H9 (cell line): ENCODE data around the gene NAGLU. TPM values are rescaled to one million over a fixed set of nuclear protein-coding genes. Genes with fewer than 3 reads are reported as not detected.
A peak's percentile ranks its signal among the peaks of the same experiment; 100 is the strongest.

ENCODE experiments used
- DNase-seq: peaks from one replicate; pipeline ENCODE4 v3.0.0-alpha.2; 2017
- H2AFZ ChIP-seq: one replicate; pipeline ENCODE4 v1.6.1; 2013; ENCODE audit warnings: mild to moderate bottlenecking, low read length, control low read depth, moderate library complexity
- H2AK5ac ChIP-seq: 2 replicates; pipeline ENCODE4 v1.6.1; 2013; ENCODE audit warnings: low read length, control low read depth, mixed read lengths; ENCODE audit not compliant: insufficient read length
- H2BK120ac ChIP-seq: one replicate; pipeline ENCODE4 v1.6.1; 2013; ENCODE audit warnings: low read depth, mild to moderate bottlenecking, low read length, control low read depth, inconsistent platforms; ENCODE audit not compliant: poor library complexity, severe bottlenecking
- H2BK12ac ChIP-seq: 2 replicates; pipeline ENCODE4 v1.6.1; 2013; ENCODE audit warnings: low read length, control low read depth, mixed read lengths, low read depth; ENCODE audit not compliant: insufficient read length
- H2BK15ac ChIP-seq: 2 replicates; pipeline ENCODE4 v1.6.1; 2013; ENCODE audit warnings: low read depth, low read length, control low read depth
- H2BK20ac ChIP-seq: one replicate; pipeline ENCODE4 v1.6.1; 2013; ENCODE audit warnings: low read depth, mild to moderate bottlenecking, low read length, control low read depth, inconsistent platforms; ENCODE audit not compliant: poor library complexity, severe bottlenecking
- H2BK5ac ChIP-seq: 2 replicates; pipeline ENCODE4 v1.6.1; 2013; ENCODE audit warnings: low read length, control low read depth, mixed read lengths; ENCODE audit not compliant: insufficient read length
- H3K14ac ChIP-seq: 2 replicates; pipeline ENCODE4 v1.6.1; 2013; ENCODE audit warnings: low read length, control low read depth; ENCODE audit not compliant: insufficient read depth
- H3K18ac ChIP-seq: 2 replicates; pipeline ENCODE4 v1.6.1; 2013; ENCODE audit warnings: low read depth, mild to moderate bottlenecking, mixed read lengths, low read length, control low read depth; ENCODE audit not compliant: insufficient read length
- H3K23ac ChIP-seq: 2 replicates; pipeline ENCODE4 v1.6.1; 2013; ENCODE audit warnings: low read length, control low read depth, mixed read lengths, low read depth; ENCODE audit not compliant: insufficient read length
- H3K23me2 ChIP-seq: 2 replicates; pipeline ENCODE4 v1.6.1; 2013; ENCODE audit warnings: low read depth, mild to moderate bottlenecking, mixed read lengths, low read length, control low read depth; ENCODE audit not compliant: insufficient read length, poor library complexity, severe bottlenecking
- H3K27ac ChIP-seq: 2 replicates; pipeline ENCODE4 v1.5.1; 2013; ENCODE audit warnings: low read length, control low read depth, mixed read lengths, low read depth; ENCODE audit not compliant: insufficient read length
- H3K27me3 ChIP-seq: 2 replicates; pipeline ENCODE4 v1.6.1; 2013; ENCODE audit warnings: low read length, control low read depth, inconsistent platforms; ENCODE audit not compliant: insufficient read depth
- H3K4ac ChIP-seq: 2 replicates; pipeline ENCODE4 v1.6.1; 2013; ENCODE audit warnings: low read depth, mild to moderate bottlenecking, control low read depth, inconsistent platforms, low read length, moderate library complexity
- H3K4me1 ChIP-seq: 2 replicates; pipeline ENCODE4 v1.6.1; 2013; ENCODE audit warnings: low read length, control low read depth, inconsistent platforms; ENCODE audit not compliant: insufficient read depth
- H3K4me2 ChIP-seq: 2 replicates; pipeline ENCODE4 v1.6.1; 2013; ENCODE audit warnings: low read length, control low read depth, mixed read lengths; ENCODE audit not compliant: insufficient read length, insufficient read depth
- H3K56ac ChIP-seq: 2 replicates; pipeline ENCODE4 v1.6.1; 2013; ENCODE audit warnings: low read depth, mild to moderate bottlenecking, mixed read lengths, low read length, control low read depth; ENCODE audit not compliant: insufficient read length
- H3K79me1 ChIP-seq: 2 replicates; pipeline ENCODE4 v1.6.1; 2013; ENCODE audit warnings: low read depth, mild to moderate bottlenecking, moderate library complexity, low read length, control low read depth, inconsistent platforms; ENCODE audit not compliant: insufficient read depth, poor library complexity, severe bottlenecking
- H3K79me2 ChIP-seq: 2 replicates; pipeline ENCODE4 v1.6.1; 2013; ENCODE audit warnings: low read length, control low read depth, inconsistent platforms; ENCODE audit not compliant: insufficient read depth
- H3K9ac ChIP-seq: 2 replicates; pipeline ENCODE4 v1.6.1; 2013; ENCODE audit warnings: low read length, control low read depth, mixed read lengths; ENCODE audit not compliant: insufficient read length; ENCODE audit errors: extremely low read depth
- H3K9me3 ChIP-seq: one replicate; pipeline ENCODE4 v1.6.1; 2013; ENCODE audit warnings: low read depth, low read length, inconsistent platforms; ENCODE audit not compliant: control insufficient read depth
- H3T11ph ChIP-seq: one replicate; pipeline ENCODE4 v1.6.1; 2013; ENCODE audit warnings: mild to moderate bottlenecking, low read length, control low read depth, inconsistent platforms
- H4K20me1 ChIP-seq: one replicate; pipeline ENCODE4 v1.6.1; 2013; ENCODE audit not compliant: control insufficient read depth, insufficient read length, insufficient read depth
- H4K5ac ChIP-seq: 2 replicates; pipeline ENCODE4 v1.6.1; 2013; ENCODE audit warnings: low read depth, mild to moderate bottlenecking, mixed read lengths, low read length, control low read depth; ENCODE audit not compliant: insufficient read length
- H4K8ac ChIP-seq: replicated peaks from 2 replicates; pipeline ENCODE4 v1.6.1; 2013; ENCODE audit warnings: low read length, control low read depth, mixed read lengths, low read depth; ENCODE audit not compliant: insufficient read length
- H4K91ac ChIP-seq: 2 replicates; pipeline ENCODE4 v1.6.1; 2013; ENCODE audit warnings: low read depth, mild to moderate bottlenecking, moderate library complexity, mixed read lengths, low read length, control low read depth; ENCODE audit not compliant: insufficient read length
- H3K27ac Mint-ChIP-seq, 3 experiments: 2 replicates in 2 of 3; 3 replicates in 1 of 3; pipeline ENCODE4 v1.8.0; 2020 to 2021; ENCODE audit warnings: mixed read lengths in 3 of 3, mild to moderate bottlenecking in 1 of 3, moderate library complexity in 1 of 3
- H3K27me3 Mint-ChIP-seq: 2 replicates; pipeline ENCODE4 v1.8.0; 2021; ENCODE audit warnings: low read depth, mild to moderate bottlenecking, moderate library complexity, mixed read lengths
- H3K36me3 Mint-ChIP-seq, 3 experiments: 2 replicates in 2 of 3; 3 replicates in 1 of 3; pipeline ENCODE4 v1.8.0; 2020 to 2021; ENCODE audit warnings: low read depth in 3 of 3, mixed read lengths in 3 of 3; ENCODE audit not compliant: insufficient read depth in 1 of 3
- H3K4me1 Mint-ChIP-seq, 2 experiments: 2 replicates each; pipeline ENCODE4 v1.8.0; 2020; ENCODE audit warnings: mixed read lengths in 2 of 2
- H3K4me3 Mint-ChIP-seq, 2 experiments: 2 replicates in 1 of 2; 3 replicates in 1 of 2; pipeline ENCODE4 v1.8.0; 2020 to 2021; ENCODE audit warnings: mild to moderate bottlenecking in 2 of 2, mixed read lengths in 2 of 2, moderate library complexity in 1 of 2
- H3K9me3 Mint-ChIP-seq, 2 experiments: 2 replicates in 1 of 2; 3 replicates in 1 of 2; pipeline ENCODE4 v1.8.0; 2020; ENCODE audit warnings: mild to moderate bottlenecking in 2 of 2, mixed read lengths in 2 of 2, moderate library complexity in 1 of 2
- CTCF ChIP-seq: fragments of 200-600 bp; sonication (generic); conservative IDR thresholded peaks from 3 replicates; pipeline ENCODE4 v1.8.0; 2021; ENCODE audit warnings: antibody characterized with exemption, mild to moderate bottlenecking
- WGBS: extraction: QIAGEN DNeasy Blood & Tissue Kit; methylation state at CpG from one replicate; pipeline ENCODE4 v1.1.7; 2013; ENCODE audit warnings: missing lambda C conversion rate, low lambda C conversion rate, mixed read lengths; ENCODE audit not compliant: insufficient read length; ENCODE audit errors: extremely low coverage; 5-methylcytosine and 5-hydroxymethylcytosine counted together
- total RNA-seq: library from RNA; stranded (reverse); gene quantifications from 2 replicates; pipeline ENCODE4 v1.2.1, GENCODE V29; 2021

Gene NAGLU
- total RNA-seq, 1 experiment from 2014 or later = 23.5 TPM

DNA sequence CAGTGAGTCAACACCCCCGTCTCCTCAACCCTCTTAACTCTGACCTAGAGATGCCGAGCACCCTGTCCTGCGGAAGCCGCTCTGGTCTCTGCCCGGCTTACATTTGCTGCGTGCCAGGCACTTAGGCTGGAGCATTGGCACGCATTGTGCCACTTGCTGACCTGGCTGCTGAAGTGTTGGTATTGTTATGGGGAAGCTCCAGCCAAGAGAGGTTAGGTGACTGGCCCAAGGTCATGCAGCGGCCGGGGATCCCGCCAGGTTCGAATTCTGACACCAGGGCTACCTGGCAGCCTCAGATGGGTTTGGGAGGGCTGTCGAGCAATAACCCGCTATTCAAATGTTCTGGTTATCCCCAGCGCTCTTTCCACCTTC, 11.6 kb downstream of the NAGLU start:
- H3K23me2 ChIP-seq = peaks cover 13% of the 10 kb centered on the region
- no peak overlapping the region for H2BK20ac ChIP-seq
- H3K79me1 ChIP-seq = no peaks in the 10 kb centered on the region
- no peak overlapping the region for H2AK5ac ChIP-seq
- no peak overlapping the region for H4K8ac ChIP-seq
- H3K9me3 ChIP-seq = no peaks in the 10 kb centered on the region
- H2BK120ac ChIP-seq = no peak overlapping the region
- Mint-ChIP-seq H3K9me3 (no peaks in the 10 kb centered on the region), H3K4me1 (peaks cover 4 to 15% of the 10 kb centered on the region in 2 experiments; a peak in 3 of 4 replicates), H3K36me3 (peaks cover 2 to 10% (median 4%) of the 10 kb centered on the region in 3 experiments; a peak in 4 of 7 replicates), H3K4me3 (peak overlapping the region; percentile 56 to 63; a peak in 3 of 5 replicates), H3K27me3 (peaks cover 9% of the 10 kb centered on the region; the same call in 1 of the 2 replicates), H3K27ac (no peak overlapping the region; a peak in 1 of 7 replicates)
- H3K4ac ChIP-seq = no peak overlapping the region
- no peak overlapping the region for H2BK12ac ChIP-seq
- no peak overlapping the region for H3K27ac ChIP-seq
- no peak overlapping the region for H2AFZ ChIP-seq
- H3T11ph ChIP-seq = no peak overlapping the region
- H3K9ac ChIP-seq = no peak overlapping the region
- H4K5ac ChIP-seq = no peak overlapping the region
- no peak for DNase-seq
- H3K23ac ChIP-seq = no peak overlapping the region
- no peak overlapping the region for H4K91ac ChIP-seq
- no peaks in the 10 kb centered on the region for H3K4me1 ChIP-seq
- no peak overlapping the region for H3K14ac ChIP-seq
- WGBS = no CpG with 5 or more reads among the region's 14 CpGs
- no peak overlapping the region; the same call in 1 of the 2 replicates for H2BK15ac ChIP-seq
- no peaks in the 10 kb centered on the region for H3K27me3 ChIP-seq
- H3K56ac ChIP-seq = no peak overlapping the region
- TF ChIP-seq CTCF = no peak
- H3K79me2 ChIP-seq = no peaks in the 10 kb centered on the region
- no peak overlapping the region for H2BK5ac ChIP-seq
- H3K18ac ChIP-seq = no peak overlapping the region
- no peaks in the 10 kb centered on the region for H4K20me1 ChIP-seq
- peak overlapping the region; percentile 49 for H3K4me2 ChIP-seq
